HT1080 (cell line): Measurements from ENCODE around the gene RFX8. TPM values are rescaled to one million over a fixed set of nuclear protein-coding genes. Genes with fewer than 3 reads are reported as not detected.
"Not testable (repeated sequence)": the region's sequence is repeated elsewhere in the genome, so short reads cannot be mapped to it uniquely, and the experiment has no call there.

Experiments
- DNase-seq: peaks from one replicate; pipeline ENCODE4 v3.0.0-alpha.2; 2015; ENCODE audit warnings: low read depth
- polyA plus RNA-seq, 2 experiments: library from polyadenylated mRNA; depleted of rRNA; stranded (reverse); fragments of >200 nt; gene quantifications; 2 replicates each; pipeline ENCODE4 v1.2.3, GENCODE V29; 2015
- total RNA-seq: library from RNA; depleted of rRNA; stranded (reverse); fragments of >200 nt; shearing (Covaris generic); gene quantifications from 2 replicates; pipeline ENCODE4 v1.2.3, GENCODE V29; 2014; rRNA removed

RFX8 gene
- total RNA-seq: 8.1 and 10.6 TPM in 2 replicates
- 8.8 and 11.3 TPM in 2 replicates for polyA plus RNA-seq (2015; cell fraction: cytosol; rRNA removed)
- polyA plus RNA-seq (2015; cell fraction: nucleus; rRNA removed): 65.7 and 89.6 TPM in 2 replicates

- DNase-seq: peak; percentile 90
These were observed at the start of gene RFX8 for GRCh38 chr2:101474731-101475384. Gene RFX8 (minus strand): TSS chr2:101475112. CDS start chr2:101466848, 8,264 bp downstream.

- no peak for DNase-seq
These were observed 46.6 kb upstream of the RFX8 start for GRCh38 chr2:101521487-101521886.

GRCh38 chr2:101520246-101520645 is 45.3 kb upstream of the RFX8 start:
- DNase-seq: peak; percentile 96

- peak; percentile 68 for DNase-seq
These were observed 43.9 kb upstream of the RFX8 start for GRCh38 chr2:101518578-101519492.

- DNase-seq: peak; percentile 95
These were observed 42.9 kb upstream of the RFX8 start for GRCh38 chr2:101517758-101518271.

GRCh38 chr2:101516823-101517690 is 42.1 kb upstream of the RFX8 start:
- DNase-seq: peak; percentile 100

GRCh38 chr2:101516349-101516748 is 41.4 kb upstream of the RFX8 start:
- DNase-seq: no peak

- DNase-seq: peak; percentile 76
These were observed 40.6 kb upstream of the RFX8 start for GRCh38 chr2:101515477-101515876.

GRCh38 chr2:101512993-101513392 is 38.1 kb upstream of the RFX8 start:
- no peak for DNase-seq

- no peak for DNase-seq
These were observed 36.5 kb upstream of the RFX8 start for GRCh38 chr2:101511381-101511780.

- DNase-seq: no peak
These were observed 34.8 kb upstream of the RFX8 start for GRCh38 chr2:101509499-101510284.

GRCh38 chr2:101508636-101509035 is 33.7 kb upstream of the RFX8 start:
- no peak for DNase-seq

GRCh38 chr2:101505276-101505675 is 30.4 kb upstream of the RFX8 start:
- not testable (repeated sequence) for DNase-seq

- DNase-seq: not testable (repeated sequence)
These were observed 29.8 kb upstream of the RFX8 start for GRCh38 chr2:101504744-101505143.

GRCh38 chr2:101502095-101502494 is 27.2 kb upstream of the RFX8 start:
- DNase-seq: no peak

- DNase-seq: peak; percentile 86
These were observed 26.5 kb upstream of the RFX8 start for GRCh38 chr2:101501443-101501842.

GRCh38 chr2:101500860-101501259 is 25.9 kb upstream of the RFX8 start:
- DNase-seq: peak; percentile 40

GRCh38 chr2:101500180-101500579 is 25.3 kb upstream of the RFX8 start:
- no peak for DNase-seq

- no peak for DNase-seq
These were observed 21.4 kb upstream of the RFX8 start for GRCh38 chr2:101496279-101496678.

- no peak for DNase-seq
These were observed 18.1 kb upstream of the RFX8 start for GRCh38 chr2:101492936-101493473.
